RWPE1 (cell line): Measurements from ENCODE around the gene MYO1E.
"Not testable (repeated sequence)": the region's sequence is repeated elsewhere in the genome, so short reads cannot be mapped to it uniquely, and the experiment has no call there.

Experiments used
- CTCF ChIA-PET: fragments of 350-600 bp; sonication (Branson Sonifier 250); formaldehyde crosslinking; extraction: SDS; loops from one replicate; lab custom pipeline; 2021; lab: Yijun Ruan, JAX
- POLR2A ChIA-PET: fragments of 400-600 bp; formaldehyde crosslinking; extraction: SDS; loops from one replicate; lab custom pipeline; 2020; ENCODE audit warnings: antibody characterized with exemption; ENCODE audit not compliant: low non-redundant PET; lab: Yijun Ruan, JAX
- DNase-seq: peaks from one replicate; pipeline ENCODE4 v3.0.0; 2012; ENCODE audit warnings: low spot score
- H3K27ac ChIP-seq: fragments of 450-650 bp; 2 replicates; pipeline ENCODE4 v1.5.1; 2017
- CTCF ChIP-seq: fragments of 450-650 bp; conservative IDR thresholded peaks from 2 replicates; pipeline ENCODE4 v1.5.1; 2017; ENCODE audit warnings: low read depth, mild to moderate bottlenecking

Gene MYO1E

DNA sequence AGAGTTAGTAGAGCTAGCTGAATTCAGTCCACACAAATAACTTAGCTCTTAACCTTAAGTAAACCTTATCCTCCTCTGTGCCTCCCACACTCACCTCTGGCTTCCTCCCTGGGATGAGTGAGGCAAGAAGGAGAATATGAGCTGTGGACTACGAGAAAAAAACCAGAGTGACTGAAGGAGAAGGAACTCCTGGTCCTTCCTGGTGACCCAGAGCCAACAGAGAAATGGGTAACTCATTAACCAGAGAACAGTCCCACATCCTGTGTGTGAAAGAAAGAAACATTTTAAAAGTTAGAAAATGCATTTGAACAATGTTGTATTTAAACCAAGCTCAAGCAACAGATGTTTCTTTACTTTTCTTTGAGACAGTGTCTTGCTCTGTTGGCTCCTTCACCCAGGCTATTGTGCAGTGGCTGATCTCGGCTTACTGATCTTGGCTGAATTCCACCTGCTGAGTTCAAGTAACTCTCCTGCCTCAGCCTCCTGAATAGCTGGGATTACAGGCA is 37.8 kb upstream of the MYO1E start:
- no peak for DNase-seq
- no peak for TF ChIP-seq CTCF
- ChIA-PET POLR2A (no interaction called here), CTCF (interaction anchor here (0.6 kb wide), 2 partner anchors 11 to 256 kb away, joined by 3 read pairs; no protein-coding TSS in a partner anchor)
- no peak overlapping the region for H3K27ac ChIP-seq

DNA sequence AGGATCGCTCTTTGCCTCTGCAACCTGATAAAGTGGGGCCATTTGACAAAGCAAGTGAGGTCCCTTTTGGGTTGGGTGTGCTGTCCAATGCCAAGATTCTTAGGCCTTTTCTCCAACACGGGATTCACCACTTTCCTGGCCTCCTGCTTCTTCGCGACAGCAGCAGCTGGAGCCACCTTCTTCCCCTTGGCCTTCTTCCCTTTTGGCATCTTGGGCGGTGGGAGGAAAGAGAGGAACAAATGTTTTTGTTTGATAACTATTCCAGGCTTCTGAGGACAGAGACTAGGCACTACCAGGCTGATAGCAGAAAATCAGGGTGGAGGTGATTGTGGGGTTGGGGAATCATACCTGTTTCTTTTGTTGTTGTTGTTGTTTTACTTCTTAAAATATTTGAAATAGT is 35.3 kb upstream of the MYO1E start:
- no peak for DNase-seq
- no peak overlapping the region for H3K27ac ChIP-seq
- CTCF ChIA-PET, result no interaction called here
- no peak for TF ChIP-seq CTCF
- POLR2A ChIA-PET, result no interaction called here

GRCh38 chr15:59406446-59406845 is 33.8 kb upstream of the MYO1E start:
- no peak overlapping the region for H3K27ac ChIP-seq
- POLR2A ChIA-PET, result no interaction called here
- DNase-seq, result no peak
- TF ChIP-seq CTCF, result no peak
- CTCF ChIA-PET, result no interaction called here

DNA sequence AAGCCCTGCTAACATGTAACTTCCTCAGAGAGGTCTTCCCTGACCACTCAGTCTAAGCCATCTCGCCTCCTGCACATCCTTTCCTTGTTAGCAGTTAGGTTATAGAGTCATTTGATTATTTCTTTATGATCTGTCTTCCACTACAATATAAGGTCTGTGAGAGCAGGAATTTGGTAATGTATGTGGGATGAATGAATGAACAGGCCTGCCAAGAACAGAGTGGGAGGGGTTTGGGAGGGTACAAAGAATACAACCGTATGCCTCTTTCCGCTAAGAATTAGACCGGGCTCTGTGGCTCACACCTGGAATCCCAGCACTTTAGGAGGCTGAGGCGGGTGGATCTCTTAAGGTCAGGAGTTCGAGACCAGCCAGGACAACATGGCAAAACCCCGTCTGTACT is 32.4 kb upstream of the MYO1E start:
- no peak overlapping the region for H3K27ac ChIP-seq
- DNase-seq, result no peak
- CTCF ChIA-PET, result interaction anchor here (0.6 to 1.0 kb wide), 2 partner anchors 61 to 88 kb away, joined by 3 read pairs; no protein-coding TSS in a partner anchor
- POLR2A ChIA-PET, result no interaction called here
- no peak for TF ChIP-seq CTCF

DNA sequence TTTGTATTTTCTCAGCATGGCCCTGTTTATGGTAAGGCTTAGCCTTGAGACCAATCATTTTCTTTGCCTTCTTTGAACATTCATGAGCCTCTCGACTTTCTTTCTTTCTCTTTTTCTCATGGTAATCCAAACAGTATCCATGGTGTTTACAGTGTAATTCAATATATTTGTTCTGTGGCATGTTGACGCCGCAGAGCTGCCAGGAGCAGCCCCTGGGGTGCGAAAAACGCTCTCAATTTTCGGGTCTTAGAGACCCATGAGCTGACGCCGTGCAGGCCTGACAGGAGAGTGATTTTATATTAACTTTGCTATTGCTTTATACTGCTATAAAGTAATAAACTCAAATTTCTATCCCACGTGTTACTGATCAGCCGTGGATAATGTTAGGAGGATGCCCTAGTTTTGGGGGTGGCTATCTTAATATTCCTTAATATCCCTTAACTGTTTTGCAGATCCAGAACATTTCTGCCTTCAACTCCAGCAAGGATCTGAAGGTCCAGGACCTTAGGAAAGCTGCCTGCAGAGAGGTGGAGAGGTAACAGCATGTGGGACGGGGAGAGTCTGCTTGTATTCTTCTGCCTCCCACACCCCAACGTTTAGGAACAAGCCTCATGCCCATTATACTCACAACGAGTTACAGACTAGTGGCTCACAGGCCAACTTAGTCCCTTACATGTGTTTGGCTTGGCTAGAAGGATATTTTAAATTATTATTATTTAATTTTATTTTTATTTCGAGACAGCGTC is 29.3 kb upstream of the MYO1E start:
- ChIA-PET CTCF (no interaction called here), POLR2A (interaction anchor here (0.7 kb wide), 1 partner anchor 54 kb away, joined by 4 read pairs; no protein-coding TSS in a partner anchor)
- DNase-seq, result no peak
- no peak for TF ChIP-seq CTCF
- H3K27ac ChIP-seq, result no peak overlapping the region

- POLR2A ChIA-PET, result interaction anchor here (0.7 kb wide), 1 partner anchor 55 kb away, joined by 4 read pairs; no protein-coding TSS in a partner anchor
- DNase-seq, H3K27ac ChIP-seq, CTCF ChIA-PET: not testable (repeated sequence)
These were observed 28.6 kb upstream of the MYO1E start for GRCh38 chr15:59401051-59401823.
